Measurements from ENCODE around the gene SLC13A2.

Gene SLC13A2

DNA sequence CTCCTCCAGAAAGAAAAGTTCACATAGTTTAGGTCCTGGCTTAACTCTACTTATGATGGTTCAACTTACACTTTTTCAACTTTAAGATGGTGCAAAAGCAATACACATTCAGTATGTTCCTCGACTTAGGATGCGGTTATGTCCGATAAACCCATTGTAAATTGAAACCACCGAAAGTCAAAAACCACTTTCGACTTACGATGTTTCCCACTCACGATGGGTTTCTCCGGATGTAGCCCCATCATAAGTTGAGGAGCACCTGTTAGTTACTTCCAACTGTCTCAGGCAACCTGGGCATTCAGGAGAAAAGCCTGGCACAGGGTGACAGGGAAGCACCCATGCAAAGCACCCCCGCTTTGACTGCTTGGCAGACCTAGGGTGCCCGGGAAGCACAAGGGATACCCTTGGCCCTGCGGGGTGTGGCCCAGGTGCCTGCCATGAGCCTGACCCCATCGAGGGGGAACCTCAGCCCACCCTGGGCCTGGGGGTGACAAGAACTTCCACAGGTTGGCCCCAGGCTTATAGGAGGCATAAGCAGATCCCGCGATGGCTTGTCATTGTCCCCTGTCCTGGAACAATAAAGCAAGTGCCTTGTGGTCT lies 65.0 kb downstream of the SLC13A2 start:
- no peak for DNase-seq

DNA sequence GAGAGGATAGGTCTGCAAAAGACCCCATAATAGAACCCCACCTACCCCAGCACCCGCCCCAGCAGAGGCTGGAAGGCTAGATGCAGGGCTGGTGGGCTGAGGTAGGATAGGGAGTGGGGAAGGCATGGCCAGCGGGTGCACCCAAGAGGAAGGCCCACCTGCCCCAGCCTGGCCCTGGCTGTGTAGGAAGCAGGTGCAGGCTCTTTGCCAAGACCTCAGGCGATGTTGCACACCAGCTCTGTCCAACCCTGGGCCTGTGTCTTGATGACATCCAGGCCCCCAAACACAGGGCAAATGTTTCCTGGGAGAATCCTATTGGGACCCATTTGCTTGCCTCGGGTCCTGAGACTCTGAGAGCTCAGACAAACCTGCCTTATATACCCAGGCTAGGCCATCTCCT lies 66.8 kb downstream of the SLC13A2 start:
- no peak for DNase-seq

DNA sequence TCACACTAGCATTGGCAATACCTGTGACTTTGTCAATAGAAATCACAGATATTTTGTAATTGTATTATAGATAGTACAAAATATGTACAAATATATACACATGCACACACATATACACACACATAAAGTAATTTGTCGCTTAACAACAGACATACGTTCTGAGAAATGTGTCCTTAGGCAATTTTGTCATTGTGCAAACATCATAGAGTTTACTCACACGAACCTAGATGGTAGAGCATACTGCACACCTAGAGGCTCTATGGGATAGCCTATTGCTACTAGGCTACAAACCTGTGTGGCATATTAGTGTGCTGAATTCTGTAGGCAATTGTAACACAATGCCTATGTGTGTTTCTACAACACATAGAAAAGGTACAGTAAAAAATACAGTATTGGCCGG lies 68.0 kb downstream of the SLC13A2 start:
- DNase-seq = no peak

DNA sequence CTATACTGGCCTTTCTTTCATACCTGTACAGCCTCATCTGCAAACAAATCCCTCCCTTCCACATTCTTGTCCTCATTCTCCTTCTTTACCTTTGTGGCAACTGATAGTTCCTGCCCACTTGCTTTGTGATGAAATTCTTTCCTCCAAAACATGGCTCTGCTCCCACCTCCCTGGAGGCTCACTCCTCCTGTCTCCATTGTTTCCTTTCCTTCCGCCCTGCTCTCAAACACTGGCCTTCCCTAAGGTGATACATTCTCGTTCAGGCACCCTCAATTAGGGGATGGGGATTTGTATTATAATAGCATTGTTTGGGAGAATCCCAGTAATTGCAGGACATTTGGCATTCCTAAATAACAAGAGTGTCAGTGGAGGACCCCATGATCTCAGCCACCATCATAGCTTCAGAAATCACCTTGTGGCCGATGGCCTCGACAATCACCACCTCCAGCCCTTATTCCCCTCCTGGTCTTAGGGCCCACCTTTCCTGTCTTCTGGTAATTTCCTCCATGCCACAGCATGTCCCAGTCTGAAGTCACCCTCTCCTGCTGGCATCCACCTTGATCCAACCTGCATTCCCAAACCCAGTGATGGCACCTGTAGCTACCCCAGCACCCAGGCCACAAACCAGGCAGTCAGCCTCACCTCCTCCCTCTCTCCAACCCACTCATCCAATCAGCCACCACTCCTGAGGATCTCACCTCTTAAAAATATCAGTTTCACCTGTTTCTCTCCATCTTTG lies 71.1 kb downstream of the SLC13A2 start:
- DNase-seq = no peak

DNA sequence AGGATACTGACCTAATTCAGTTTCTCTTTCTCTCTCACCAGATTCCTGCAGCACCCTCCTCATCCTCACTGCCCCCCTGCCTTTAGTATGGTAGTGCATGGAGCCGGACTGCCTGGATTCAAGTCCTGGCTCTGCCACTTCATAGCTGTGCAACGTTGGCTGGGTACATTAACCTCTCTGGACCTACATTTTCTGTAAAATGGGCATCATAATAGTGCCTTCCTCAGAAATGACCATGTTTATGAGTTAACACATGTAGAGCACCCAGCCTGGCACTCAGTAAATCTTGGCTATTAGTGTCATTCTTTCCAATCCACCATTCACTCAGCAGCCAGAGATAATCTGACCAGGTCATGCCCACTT lies 71.7 kb downstream of the SLC13A2 start:
- no peak for DNase-seq

DNA sequence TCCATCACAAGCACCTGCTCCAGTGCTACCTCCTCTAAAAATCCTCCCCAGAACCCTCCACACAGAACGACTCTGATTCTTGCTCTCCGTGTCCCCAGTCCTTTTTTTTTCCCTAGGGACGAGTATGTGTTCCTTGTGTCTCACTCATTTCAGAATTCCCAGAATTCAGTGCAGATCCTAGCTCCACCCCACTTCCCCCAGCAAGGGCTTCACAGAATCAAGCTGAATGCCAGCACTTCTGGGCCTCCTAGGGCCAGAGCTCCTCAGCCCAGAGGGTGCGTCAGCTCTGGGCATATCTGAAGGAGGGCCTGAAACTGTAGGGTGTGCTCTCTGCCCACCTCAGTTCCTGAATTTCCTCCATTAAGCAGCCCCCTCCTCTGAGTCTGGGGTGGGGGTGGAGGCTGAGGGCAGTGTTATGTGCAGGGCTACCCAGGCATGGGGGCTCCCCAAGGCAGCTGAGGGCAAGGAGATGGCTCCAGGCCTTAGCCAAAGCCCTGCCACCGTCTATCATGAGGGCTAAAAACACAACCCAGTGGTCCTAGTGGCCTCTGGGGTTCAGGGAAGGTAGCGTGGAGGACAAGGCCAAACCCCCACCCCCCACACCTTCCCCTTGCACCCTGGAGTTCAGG lies 72.5 kb downstream of the SLC13A2 start:
- no peak for DNase-seq

DNA sequence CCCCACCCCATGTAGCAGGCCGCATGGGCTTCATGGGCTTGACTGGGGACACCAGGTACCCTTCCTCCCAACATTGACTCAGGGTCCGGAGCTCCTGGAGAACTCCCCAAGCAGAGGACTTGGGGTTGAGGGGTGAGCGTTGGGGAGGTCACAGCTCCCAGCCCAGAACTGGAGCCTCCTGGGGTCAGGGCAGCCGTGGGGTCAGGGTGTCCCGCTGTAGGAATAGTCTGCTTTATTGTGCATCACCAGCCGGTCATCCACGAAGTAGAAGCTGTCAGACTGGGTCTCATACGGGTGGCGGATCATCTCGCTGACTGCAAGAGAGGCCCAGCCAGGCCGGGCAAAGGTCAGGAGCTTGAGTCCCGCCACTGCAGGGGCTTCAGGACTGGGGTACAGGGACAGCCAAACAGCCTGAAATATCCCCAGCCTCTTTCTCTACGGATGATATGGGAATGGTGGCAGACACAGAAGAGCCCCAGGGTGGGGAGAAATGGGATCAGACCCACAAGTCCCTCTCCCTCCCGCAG lies 73.7 kb downstream of the SLC13A2 start:
- no peak for DNase-seq
